NB4 (cell line): ENCODE data around the gene RPL18.

Source experiments
- DNase-seq: peaks from one replicate; pipeline ENCODE4 v3.0.0; 2010; ENCODE audit warnings: low read depth
- H3K4me3 ChIP-seq: one replicate; pipeline ENCODE4 v1.5.1; 2011; ENCODE audit warnings: mild to moderate bottlenecking, low read depth, low read length, moderate library complexity
- MYC ChIP-seq: IDR thresholded peaks from 2 replicates; pipeline ENCODE4 v1.6.1; 2011; ENCODE audit warnings: low read depth, low read length
- POLR2A ChIP-seq: IDR thresholded peaks from 2 replicates; pipeline ENCODE4 v1.6.1; 2011; ENCODE audit warnings: mild to moderate bottlenecking; ENCODE audit not compliant: insufficient read length; ENCODE audit errors: extremely low read depth
- TF ChIP-seq, protein P1 (sequence below): IDR thresholded peaks from 2 replicates; pipeline ENCODE4 v1.6.1; 2011; ENCODE audit warnings: low read depth, low read length
- TF ChIP-seq, protein P2 (sequence below): IDR thresholded peaks from one replicate; pipeline ENCODE4 v1.5.1; 2012; ENCODE audit warnings: low read depth, low read length

The RPL18 gene

DNA sequence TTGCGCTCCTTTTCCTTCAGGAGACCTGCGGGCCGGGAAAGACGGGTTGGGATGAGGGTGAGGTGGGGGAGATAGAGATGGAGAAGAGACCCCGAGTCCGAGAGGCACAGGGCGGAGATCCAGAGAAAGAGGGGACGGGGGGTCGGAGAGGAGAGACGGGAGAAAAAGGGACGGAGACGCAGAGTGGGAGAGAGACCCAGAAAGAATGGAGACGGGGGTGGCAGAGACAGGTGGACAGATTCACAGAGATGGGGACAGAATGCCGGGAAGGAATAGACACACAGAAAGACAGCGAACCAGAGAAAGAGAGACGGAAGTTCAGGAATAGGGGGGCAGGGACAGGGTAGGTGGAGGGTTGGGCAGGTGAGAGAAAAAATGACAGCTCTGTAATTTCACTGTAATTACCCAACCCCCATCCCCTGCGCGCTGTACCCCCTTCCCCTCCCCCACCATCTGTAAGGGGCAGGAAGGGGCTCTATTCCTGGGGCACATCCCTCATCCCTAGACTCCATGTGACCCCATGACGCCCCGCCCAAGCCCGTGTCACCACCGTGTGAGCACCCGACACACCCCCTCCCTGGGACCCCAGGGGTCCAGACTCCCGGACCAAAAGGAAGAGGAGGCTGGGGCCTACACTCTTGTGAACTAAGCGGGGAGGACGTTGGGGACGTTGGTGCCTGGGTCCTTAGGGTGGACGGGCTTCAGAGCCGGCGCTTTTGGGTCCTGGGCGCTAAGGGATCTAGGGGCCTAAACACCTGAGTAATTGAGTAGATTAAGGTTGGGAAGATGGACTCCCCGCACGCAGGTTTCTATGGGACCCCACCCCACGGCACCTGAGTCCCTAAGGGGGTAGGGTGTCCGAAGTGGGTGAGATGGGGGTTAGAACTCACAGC lies 17.2 kb upstream of the RPL18 start:
- TF ChIP-seq, protein P1, sequence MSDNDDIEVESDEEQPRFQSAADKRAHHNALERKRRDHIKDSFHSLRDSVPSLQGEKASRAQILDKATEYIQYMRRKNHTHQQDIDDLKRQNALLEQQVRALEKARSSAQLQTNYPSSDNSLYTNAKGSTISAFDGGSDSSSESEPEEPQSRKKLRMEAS: no peak
- TF ChIP-seq POLR2A: no peak
- TF ChIP-seq MYC: no peak
- TF ChIP-seq, protein P2, sequence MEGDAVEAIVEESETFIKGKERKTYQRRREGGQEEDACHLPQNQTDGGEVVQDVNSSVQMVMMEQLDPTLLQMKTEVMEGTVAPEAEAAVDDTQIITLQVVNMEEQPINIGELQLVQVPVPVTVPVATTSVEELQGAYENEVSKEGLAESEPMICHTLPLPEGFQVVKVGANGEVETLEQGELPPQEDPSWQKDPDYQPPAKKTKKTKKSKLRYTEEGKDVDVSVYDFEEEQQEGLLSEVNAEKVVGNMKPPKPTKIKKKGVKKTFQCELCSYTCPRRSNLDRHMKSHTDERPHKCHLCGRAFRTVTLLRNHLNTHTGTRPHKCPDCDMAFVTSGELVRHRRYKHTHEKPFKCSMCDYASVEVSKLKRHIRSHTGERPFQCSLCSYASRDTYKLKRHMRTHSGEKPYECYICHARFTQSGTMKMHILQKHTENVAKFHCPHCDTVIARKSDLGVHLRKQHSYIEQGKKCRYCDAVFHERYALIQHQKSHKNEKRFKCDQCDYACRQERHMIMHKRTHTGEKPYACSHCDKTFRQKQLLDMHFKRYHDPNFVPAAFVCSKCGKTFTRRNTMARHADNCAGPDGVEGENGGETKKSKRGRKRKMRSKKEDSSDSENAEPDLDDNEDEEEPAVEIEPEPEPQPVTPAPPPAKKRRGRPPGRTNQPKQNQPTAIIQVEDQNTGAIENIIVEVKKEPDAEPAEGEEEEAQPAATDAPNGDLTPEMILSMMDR: no peak
- H3K4me3 ChIP-seq: peak overlapping the region; percentile 80
- peak; percentile 87 for DNase-seq

DNA sequence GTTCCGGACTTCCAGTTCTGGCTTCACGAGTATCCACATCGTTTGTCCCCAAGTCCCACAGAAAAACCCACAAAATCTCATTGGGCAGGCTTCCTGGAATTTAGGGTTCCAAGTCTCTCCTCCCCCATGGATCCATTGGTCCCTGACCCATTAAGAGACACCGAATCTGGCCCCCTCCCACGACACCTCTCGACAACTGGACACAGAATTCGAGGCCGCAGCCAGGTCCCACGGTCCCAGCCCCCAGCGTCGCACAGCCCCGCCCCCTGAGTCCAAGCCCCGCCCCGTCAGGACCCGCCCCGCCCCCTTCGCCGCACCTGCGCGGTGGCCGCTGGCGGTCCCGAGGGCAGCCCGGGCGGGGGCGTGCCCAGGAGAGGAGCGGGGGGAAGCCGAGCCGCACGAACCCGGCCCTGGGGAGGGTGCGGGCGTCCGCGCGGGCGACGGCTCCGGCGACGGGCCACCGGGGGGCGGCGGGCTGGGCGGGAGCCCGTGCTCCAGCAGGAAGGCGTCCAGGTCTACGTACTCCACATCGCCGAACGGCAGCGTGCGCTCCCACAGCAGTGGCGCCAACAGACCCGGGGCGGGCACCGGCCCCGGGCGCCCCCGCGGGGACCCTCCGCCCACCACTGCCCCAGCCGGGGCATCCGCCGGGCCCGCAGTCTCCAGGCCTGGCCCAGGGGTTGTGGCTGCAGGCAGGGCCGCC lies 16.4 kb upstream of the RPL18 start:
- peak; percentile 95 for DNase-seq
- H3K4me3 ChIP-seq: peak overlapping the region; percentile 80
- TF ChIP-seq, protein P1: no peak
- TF ChIP-seq, protein P2: no peak
- TF ChIP-seq MYC (no peak), POLR2A (no peak)

DNA sequence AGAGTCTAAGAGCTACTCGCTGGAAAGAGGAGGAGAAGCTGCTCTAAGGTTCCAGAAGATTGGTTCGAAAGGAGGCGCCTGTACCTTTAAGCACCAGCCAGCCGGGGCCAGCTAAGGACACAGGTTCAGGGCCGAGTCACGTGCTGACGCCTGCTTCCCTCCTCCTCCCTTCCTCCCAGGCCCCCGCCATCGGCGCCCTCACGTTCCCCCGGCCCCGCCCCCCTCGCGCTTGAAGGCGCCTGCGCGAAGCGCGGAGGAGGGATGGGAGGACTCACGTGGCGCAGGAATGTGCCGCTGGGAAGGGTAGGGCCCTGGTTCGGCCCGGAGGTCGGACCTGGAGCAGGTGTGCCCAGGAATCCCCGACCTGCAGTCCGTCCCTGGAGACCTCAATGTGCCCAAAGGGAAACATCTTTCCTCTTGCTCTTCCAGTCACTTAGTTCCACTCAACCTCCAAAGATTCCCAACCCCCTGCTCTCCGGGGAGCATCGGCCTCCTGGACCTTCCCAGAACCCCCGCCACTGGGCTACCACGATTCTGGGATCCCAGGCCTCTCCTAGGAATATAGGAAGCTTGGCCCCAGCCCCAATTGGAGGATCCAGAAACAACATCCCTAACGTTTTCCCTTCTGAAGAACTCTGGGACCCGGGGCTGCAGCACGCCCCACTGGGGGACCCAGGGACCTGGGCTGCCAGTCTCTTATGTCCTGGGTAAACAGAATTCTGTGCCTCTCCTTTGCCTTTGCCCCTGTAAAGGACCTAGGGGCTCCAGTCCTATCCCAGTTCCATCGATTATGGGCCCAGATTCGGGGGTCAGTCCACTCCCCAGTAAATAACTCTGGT lies 15.7 kb upstream of the RPL18 start:
- DNase-seq: peak; percentile 100
- TF ChIP-seq, protein P1: no peak
- no peak for TF ChIP-seq MYC
- TF ChIP-seq, protein P2: no peak
- TF ChIP-seq POLR2A: no peak
- H3K4me3 ChIP-seq: peak overlapping the region; percentile 58

DNA sequence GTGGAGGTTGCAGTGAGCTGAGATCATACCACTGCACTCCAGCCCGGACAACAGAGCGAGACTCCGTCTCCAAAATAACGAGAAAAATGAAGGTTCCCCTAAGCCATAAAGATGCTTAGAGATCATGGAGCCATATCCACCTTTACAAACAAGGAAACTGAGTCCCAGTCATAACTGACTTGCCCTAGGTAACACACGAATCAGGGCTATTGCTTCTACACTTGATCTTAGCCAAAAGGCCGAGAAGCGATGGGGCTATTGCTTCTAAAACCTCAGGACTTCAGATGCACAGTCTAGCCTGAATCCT lies 15.0 kb upstream of the RPL18 start:
- peak overlapping the region; percentile 54 for H3K4me3 ChIP-seq
- TF ChIP-seq, protein P1: no peak
- TF ChIP-seq POLR2A (no peak), MYC (no peak)
- TF ChIP-seq, protein P2: no peak
- DNase-seq: no peak
